ENCODE data around the gene HIPK4.
"Not testable (repeated sequence)": the region's sequence is repeated elsewhere in the genome, so short reads cannot be mapped to it uniquely, and the experiment has no call there.

HIPK4 gene, protein sequence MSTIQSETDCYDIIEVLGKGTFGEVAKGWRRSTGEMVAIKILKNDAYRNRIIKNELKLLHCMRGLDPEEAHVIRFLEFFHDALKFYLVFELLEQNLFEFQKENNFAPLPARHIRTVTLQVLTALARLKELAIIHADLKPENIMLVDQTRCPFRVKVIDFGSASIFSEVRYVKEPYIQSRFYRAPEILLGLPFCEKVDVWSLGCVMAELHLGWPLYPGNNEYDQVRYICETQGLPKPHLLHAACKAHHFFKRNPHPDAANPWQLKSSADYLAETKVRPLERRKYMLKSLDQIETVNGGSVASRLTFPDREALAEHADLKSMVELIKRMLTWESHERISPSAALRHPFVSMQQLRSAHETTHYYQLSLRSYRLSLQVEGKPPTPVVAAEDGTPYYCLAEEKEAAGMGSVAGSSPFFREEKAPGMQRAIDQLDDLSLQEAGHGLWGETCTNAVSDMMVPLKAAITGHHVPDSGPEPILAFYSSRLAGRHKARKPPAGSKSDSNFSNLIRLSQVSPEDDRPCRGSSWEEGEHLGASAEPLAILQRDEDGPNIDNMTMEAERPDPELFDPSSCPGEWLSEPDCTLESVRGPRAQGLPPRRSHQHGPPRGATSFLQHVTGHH

DNA sequence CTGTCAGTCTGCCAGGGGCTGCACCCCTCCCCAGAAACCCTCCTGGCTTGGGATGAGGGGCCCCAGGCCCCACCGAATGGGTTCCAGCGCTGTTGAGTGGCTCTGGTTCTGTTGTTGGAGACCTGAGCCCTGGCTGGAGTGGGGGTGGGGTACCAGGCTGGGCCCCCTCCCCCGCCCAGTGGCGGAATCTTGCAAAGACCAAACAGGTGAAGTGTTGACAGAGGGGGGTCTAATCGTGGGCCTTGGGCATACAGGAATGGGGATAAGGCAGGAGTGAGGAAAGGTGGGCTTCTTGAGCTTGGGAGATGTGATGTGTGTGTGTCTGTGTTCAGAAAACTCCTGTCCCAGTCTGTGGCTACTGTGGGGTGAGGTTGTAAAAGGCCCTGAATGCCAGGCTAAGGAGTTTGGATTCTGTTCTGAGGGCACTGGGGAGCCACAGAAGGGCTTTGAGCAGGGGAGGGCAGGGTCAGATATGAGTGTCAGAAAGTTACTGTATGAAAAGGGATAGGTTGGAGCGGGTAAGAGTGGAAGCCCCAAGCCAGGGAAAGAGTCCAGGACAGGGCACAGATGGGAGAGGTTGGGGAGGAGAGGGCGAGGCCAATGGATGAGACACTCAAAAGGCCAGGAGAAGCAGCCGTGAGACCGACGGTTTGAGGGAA is at the start of gene HIPK4:
Gene HIPK4, minus strand, starts transcription at position 98 of the 659 bp plus-strand sequence. CDS start 279 bp downstream, outside the sequence.
- DNase-seq = no peak

DNA sequence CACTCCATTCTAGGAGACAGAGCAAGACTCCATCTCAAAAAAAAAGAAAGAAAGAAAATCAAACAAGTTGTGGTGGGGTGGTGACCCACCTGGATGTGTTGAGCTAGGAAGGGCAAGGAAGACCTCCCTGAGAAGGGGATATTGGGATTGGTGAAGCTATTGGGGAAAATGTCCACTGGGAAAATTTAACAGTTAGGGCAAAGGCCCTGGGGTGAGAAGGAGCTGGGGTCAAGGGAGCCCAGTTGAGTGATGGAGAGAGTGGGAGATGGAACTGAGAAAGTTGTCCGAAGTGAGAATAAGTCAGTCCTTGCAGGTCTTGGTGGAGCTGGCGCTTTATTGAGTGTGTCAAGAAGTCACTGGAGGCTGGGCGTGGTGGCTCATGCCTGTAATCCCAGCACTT is 48.3 kb upstream of the HIPK4 start:
- DNase-seq = no peak

- peak; percentile 55 for DNase-seq
These were observed 43.6 kb upstream of the HIPK4 start for GRCh38 chr19:40433391-40434216.

DNA sequence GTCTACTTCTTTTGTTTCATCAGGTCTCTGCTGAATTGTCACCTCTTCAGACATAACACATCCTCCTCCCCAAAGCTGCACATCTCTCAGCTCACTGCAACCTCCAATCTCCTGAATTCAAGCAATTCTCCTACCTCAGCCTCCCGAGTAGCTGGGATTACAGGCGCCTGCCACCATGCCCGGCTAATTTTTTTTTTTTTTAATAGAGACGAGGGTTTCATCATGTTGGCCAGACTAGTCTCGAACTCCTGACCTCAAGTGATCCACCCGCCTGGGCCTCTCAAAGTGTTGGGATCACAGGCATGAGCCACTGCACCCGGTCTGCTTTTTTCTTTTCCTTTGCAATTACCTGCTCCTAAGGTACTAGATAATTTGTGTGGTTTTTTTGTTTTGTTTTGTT is 42.8 kb upstream of the HIPK4 start:
- DNase-seq = not testable (repeated sequence)

GRCh38 chr19:40431698-40432097 is 41.7 kb upstream of the HIPK4 start:
- DNase-seq = no peak

- DNase-seq = not testable (repeated sequence)
These were observed 40.3 kb upstream of the HIPK4 start for GRCh38 chr19:40430242-40430641.

DNA sequence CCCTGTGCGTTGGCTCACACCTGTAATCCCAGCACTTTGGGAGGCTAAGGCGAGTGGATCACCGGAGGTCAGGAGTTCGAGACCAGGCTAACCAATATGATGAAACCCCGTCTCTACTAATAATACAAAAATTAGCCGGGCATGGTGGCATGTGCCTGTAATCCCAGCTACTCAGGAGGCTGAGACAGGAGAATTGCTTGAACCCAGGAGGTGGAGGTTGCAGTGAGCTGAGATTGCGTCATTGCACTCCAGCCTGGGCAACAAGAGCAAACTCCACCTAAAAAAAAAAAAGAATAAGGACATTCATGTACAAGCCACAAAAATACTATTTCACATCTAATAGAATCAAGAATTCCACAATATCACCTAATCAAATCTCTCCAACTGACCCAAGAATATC is 38.2 kb upstream of the HIPK4 start:
- DNase-seq = not testable (repeated sequence)

DNA sequence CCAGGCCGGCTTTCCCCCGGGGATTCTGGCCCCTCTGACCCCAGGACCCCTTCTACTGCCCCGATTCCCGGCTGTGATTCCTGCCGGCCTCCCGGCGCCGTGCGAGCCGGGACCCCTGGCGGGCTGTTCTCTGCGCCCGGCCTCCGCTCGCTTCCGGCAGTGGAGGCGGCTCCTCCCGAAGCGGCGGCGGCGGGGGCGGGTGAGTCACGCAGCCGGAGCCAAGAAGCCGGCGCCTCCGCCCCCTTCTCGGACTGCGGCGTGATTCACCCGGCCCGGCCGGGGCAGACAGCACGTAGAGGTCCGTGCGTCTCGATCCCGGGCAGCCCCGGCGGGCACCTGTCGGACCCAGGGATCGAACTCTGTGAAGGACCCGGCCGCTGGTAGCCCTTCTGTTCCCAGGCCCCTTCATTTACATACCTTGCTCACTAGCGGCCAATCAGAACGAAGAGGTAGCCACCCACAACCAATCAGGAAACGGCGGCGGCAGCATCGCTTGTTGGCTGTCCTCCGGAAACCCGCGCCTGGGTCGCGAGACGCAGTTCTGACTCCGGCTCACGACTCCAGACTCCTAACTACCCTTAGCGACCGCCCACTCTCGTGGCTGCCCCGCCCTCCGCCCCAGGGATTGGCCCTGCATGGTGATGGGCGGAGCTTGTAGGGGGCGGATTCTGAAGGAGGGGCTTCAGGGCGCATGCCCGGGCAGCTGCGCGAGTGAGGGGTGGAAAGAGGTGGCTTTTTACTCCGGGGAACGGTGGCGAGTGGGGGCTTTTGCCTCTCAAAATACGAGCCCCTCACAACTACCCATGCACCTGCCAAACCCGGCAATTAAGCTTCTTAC is 35.7 kb upstream of the HIPK4 start, which contains the start of gene SERTAD1:
Gene SERTAD1, minus strand, starts transcription at position 543 of the 838 bp plus-strand sequence. CDS start 2,446 bp downstream, outside the sequence.
- peak; percentile 100 for DNase-seq

DNA sequence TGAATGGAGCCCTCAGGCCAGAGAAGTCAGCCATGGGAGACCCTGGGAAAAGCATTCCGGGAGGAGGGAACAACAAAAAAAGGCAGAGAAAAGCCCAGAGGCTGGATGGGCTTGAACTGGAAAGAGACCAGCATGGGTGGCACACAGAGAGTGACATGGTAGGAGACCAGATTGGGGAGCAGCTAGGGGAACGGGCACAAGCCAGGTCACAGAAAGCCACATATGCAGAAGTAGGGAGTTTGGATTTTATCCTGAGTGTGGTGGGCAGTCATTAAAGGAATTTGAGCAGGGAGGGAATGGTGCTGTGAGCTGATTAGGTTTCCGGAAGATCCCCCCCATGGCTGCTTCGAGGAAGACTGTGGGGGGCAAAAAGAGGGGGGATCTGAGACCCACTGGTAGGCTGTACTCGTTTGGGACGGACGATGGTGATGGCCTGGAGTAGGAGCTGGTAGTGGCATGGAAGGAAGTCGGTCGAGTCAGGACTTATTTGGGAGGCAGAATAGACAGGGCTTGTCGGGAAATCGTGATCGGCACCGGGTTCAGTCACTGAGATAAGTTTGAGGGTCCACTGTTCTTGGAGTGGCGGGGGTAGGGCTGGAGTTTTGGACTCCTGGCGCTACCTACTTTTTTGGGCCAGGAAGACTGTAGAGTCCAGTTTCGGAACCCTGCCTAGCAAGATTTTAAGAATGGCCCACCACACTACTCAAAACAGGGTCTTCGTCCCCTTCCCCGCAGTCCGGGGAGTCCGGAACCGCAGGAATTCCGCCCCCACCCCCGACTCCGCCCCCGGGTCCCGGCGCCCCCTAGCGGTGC is 34.9 kb upstream of the HIPK4 start:
- DNase-seq = no peak

GRCh38 chr19:40423938-40424337 is 34.0 kb upstream of the HIPK4 start:
- DNase-seq = no peak

DNA sequence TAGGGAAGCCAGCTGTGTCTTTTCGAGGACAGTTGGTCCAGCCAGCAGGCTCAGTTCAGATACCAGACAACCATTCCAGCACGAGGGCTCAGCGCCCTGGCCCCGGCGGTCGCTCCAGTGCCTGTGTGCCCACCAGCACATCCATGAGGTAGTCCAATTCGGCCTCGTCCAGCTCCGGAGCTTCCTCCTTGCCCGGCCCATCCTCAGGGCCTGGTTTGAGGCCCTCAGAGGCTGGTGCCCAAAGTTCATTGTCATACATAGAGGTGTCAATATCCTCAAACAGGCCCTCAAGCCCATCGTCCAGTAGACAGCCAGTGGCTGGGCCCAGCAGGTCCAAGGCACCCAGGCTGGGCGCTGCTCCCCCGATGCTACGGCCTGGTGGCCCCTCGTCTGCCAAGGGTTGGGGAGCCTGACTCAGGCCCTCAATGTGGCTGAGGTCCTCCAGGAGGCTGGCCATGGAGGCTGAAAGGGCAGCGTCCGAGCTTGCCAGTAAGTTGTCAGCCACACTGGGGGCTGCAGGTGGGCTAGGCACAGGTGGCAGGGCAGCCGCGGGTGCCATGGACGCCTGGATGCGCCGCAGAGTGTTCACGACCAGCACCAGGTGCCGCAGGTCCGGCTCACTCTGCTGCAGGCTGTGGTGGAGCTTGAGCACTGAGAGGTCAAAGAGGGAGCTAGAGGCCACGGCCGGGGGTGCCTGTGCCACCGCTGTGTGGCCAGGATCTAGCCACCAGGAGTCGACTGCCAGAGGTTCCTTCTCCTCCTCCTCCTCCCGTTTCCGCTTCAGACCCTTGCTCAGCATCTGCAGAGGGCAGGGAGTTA is 33.0 kb upstream of the HIPK4 start:
- no peak for DNase-seq

DNA sequence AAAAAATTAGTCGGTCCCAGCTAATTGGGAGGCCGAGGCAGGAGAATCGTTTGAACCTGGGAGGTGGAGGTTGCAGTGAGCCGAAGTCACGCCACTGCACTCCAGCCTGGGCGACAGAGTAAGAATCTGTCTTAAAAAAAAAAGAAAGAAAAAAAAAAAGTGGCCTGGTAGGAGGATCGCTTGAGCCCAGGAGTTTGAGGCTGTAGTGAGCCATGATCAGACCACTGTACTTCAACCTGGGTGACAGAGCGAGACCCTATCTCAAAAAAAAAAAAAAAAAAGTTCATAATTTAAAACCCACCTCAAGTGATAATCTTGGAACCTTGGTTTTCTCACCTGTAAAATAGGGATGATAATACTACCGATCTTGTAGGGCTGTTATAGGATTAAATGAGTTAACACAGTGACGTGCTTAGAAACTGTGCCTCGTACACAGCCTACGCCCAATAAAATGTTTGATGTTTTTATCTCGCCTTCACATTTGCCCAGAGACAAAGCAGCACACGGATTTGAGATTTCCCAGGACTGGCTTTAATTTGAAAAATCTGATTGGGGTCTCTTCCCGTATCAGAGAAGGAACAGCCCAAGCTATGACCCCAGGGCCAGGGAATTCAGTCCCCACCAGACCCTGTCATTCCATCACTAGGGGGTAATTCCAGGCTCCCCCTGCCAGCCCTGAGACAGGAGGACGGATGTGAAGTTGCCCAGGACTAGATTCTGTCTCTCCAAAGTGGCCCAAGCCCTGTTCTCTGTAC is 32.2 kb upstream of the HIPK4 start:
- DNase-seq = no peak

DNA sequence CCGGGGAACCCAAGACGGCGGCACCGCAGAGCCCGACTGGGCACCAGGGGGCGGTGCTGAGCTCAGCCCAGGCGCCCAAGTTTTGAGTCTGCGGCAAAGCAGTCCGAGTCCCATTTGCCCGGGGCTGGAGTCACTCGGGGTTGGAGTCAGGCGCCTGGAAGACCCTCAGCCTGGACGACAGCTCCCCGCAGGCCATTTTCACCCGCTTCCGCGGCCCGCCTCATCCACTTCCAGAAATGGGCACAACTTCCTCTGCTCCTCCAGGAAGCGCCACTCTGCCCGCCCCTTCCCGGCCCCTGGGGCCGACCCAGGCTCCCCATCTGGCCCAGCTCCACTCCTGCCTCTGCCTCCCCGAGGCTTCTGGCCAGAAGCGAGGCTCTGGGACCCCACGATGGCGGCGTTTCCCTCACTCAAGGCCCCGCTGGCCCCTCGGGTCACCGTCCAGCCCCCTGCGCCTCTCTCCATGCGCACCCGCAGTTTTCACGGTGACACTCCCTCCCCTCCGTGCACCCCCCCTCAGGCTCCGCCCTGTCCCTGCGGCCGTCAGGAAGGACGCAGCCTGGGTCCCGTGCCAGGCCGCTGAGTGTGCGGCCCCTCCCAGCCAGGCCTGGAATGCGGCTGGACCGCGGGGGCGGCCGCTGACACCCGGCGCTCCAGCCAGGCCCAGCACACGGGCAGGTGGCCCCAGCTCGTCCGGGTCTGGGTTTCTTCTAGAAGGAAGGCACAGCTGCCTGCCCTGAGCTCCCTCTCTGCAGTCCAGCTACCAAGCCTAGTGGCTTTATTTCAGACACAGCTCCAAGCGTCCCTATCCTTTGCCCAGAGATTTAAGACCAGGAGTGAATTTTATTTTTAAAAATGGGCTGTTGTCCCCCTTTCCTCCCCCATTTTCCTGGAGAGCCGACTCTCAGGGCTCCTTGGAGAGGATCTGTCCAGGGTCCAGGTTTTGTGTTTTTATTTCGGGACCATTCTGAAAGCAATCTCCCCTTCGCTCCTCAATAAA is 31.1 kb upstream of the HIPK4 start:
- peak; percentile 83 for DNase-seq

- no peak for DNase-seq
These were observed 30.4 kb upstream of the HIPK4 start for GRCh38 chr19:40420451-40420765.

DNA sequence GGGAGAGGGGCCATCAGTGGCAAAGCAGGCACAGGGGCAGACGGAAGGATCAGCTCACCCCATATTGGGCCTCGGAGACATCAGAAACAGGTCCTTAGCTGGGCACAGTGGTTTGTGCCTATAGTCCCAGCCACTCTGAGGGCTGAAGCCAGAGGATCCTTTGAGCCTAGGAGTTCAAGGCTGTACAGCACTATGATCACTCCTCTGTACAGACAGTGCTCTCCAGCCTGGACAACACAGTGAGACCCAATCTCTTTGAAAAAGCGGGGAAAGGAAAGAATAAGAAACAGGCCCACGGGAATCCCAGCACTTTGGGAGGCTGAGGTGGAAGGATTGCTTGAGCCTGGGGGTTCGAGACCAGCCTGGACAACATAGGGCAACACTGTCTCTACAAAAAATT is 29.8 kb upstream of the HIPK4 start:
- DNase-seq = no peak

GRCh38 chr19:40419066-40419612 is 29.2 kb upstream of the HIPK4 start:
- no peak for DNase-seq

DNA sequence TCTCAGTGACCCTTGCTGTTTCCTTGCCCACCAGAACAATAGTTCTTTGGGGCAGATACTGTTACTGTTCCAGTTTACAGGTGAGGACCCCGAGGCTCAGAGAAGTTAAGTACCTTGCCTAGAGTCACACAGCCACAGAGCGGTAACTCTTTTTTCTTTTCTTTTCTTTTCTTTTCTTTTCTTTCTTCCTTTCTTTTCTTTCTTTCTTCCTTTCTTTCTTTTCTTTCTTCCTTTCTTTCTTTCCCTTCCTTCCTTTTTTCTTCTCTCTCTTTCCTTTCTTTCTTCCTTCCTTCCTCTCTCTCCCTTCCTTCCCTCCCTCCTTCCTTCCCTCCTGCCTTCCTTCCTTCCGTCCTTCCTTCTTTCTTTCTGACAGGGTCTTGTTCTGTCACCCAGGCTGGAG is 28.1 kb upstream of the HIPK4 start:
- DNase-seq = no peak

DNA sequence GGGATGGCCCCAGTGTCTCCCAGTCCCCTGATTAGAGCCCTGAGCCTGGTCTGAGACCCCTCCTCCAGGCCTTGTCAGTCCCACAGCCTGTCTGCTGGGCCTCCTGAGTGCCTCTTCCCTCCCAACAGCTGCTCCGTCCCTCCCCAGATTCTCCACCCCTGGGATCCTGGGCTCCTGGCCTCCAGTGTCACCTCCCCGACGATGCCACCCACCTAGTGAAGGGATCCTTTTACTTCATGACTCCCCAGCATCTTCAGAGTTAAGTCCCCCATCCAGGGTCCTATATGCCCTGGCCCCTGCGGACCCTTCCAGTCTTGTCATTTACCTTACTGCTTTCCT is 27.6 kb upstream of the HIPK4 start:
- DNase-seq = no peak

Measured in stimulated activated CD8-positive, alpha-beta memory T cell treated with anti-CD3 and anti-CD28 coated beads, Interleukin-4, amount 100 ng/mL, for 48 hours (primary cell).